ENCODE measurements around the gene PFN1. TPM values are rescaled to one million over a fixed set of nuclear protein-coding genes. Genes with fewer than 3 reads are reported as not detected.

Gene PFN1
- total and polyA plus RNA-seq, 2 experiments from 2014 or later = 886 to 2,247 TPM

- Histone ChIP-seq H3K27ac (peak overlapping the region; percentile 91), H3K36me3 (ENCODE audit: low read depth) (peaks cover 11% of the 10 kb centered on the region)
Observed at GRCh38 chr17:4945944-4946280, 2.4 kb downstream of the PFN1 start.

GRCh38 chr17:4945176-4945943 is 3.0 kb downstream of the PFN1 start:
- no peak overlapping the region for H2AFZ ChIP-seq
- peaks cover 6% of the 10 kb centered on the region; the same call in 1 of the 2 replicates for H4K20me1 ChIP-seq (ENCODE audit: insufficient read depth)
- 21 to 23% methylated on average over 7 of the region's 7 CpGs for WGBS, 2 experiments (ENCODE audit: low coverage in 1 of 2, low lambda C conversion rate in 2 of 2, missing lambda C conversion rate in 2 of 2)
- H3K4me3 ChIP-seq = peak overlapping the region; percentile 93
- peak overlapping the region; percentile 95 for H3K4me2 ChIP-seq (ENCODE audit: unreplicated experiment)
- DNase-seq = peak; percentile 96
- H3K9ac ChIP-seq = peak overlapping the region; percentile 83
- TF ChIP-seq EZH2phosphoT487 (IDR thresholded peaks at IDR 0.05; ENCODE audit: insufficient read depth, low read depth) = no peak
- no peak for TF ChIP-seq EZH2 (IDR thresholded peaks at IDR 0.05; ENCODE audit: insufficient read depth, poor library complexity, severe bottlenecking)
- H3K79me2 ChIP-seq (ENCODE audit: insufficient read depth) = peaks cover 78% of the 10 kb centered on the region
- peaks cover 23% of the 10 kb centered on the region for H3K4me1 ChIP-seq (ENCODE audit: insufficient read depth)
- H3K27ac ChIP-seq = peak overlapping the region; percentile 91
- peaks cover 59% of the 10 kb centered on the region for H3F3A ChIP-seq (ENCODE audit: insufficient read depth)
- H3K27me3 ChIP-seq (replicated peaks; ENCODE audit: insufficient read depth) = no peaks in the 10 kb centered on the region
- H3K9me2 ChIP-seq (ENCODE audit: insufficient read depth) = no peaks in the 10 kb centered on the region
- no peaks in the 10 kb centered on the region for H3K9me3 ChIP-seq (ENCODE audit: low read depth)
- in situ Hi-C loops (cut with MboI) = no loop called here
- H3K36me3 ChIP-seq (ENCODE audit: low read depth) = peaks cover 11% of the 10 kb centered on the region

More at GRCh38 chr17:4945944-4946280, 2.4 kb downstream of the PFN1 start:
- H3K4me1 ChIP-seq (ENCODE audit: insufficient read depth) = peaks cover 23% of the 10 kb centered on the region
- peaks cover 74% of the 10 kb centered on the region for H3K79me2 ChIP-seq (ENCODE audit: insufficient read depth)
- peaks cover 58% of the 10 kb centered on the region for H3F3A ChIP-seq (ENCODE audit: insufficient read depth)
- no peak overlapping the region for H2AFZ ChIP-seq
- peak; percentile 23 for DNase-seq
- no peak for TF ChIP-seq EZH2phosphoT487 (IDR thresholded peaks at IDR 0.05; ENCODE audit: insufficient read depth, low read depth)
- TF ChIP-seq EZH2 (IDR thresholded peaks at IDR 0.05; ENCODE audit: insufficient read depth, poor library complexity, severe bottlenecking) = no peak
- in situ Hi-C loops (cut with MboI) = no loop called here
- peak overlapping the region; percentile 95 for H3K4me2 ChIP-seq (ENCODE audit: unreplicated experiment)
- H3K9me2 ChIP-seq (ENCODE audit: insufficient read depth) = no peaks in the 10 kb centered on the region
- H3K27me3 ChIP-seq (replicated peaks; ENCODE audit: insufficient read depth) = no peaks in the 10 kb centered on the region
- peak overlapping the region; percentile 93 for H3K4me3 ChIP-seq
- H3K9me3 ChIP-seq (ENCODE audit: low read depth) = no peaks in the 10 kb centered on the region
- peak overlapping the region; percentile 83 for H3K9ac ChIP-seq
- 31 to 51% methylated on average over 3 to 4 of the region's 4 CpGs for WGBS, 2 experiments (ENCODE audit: low coverage in 1 of 2, low lambda C conversion rate in 2 of 2, missing lambda C conversion rate in 2 of 2)
- peaks cover 6% of the 10 kb centered on the region; the same call in 1 of the 2 replicates for H4K20me1 ChIP-seq (ENCODE audit: insufficient read depth)

- Histone ChIP-seq H2AFZ (no peak overlapping the region), H3F3A (ENCODE audit: insufficient read depth) (peaks cover 60% of the 10 kb centered on the region), H3K36me3 (ENCODE audit: low read depth) (peaks cover 11% of the 10 kb centered on the region), H3K79me2 (ENCODE audit: insufficient read depth) (peaks cover 78% of the 10 kb centered on the region), H3K9ac (peak overlapping the region; percentile 83), H3K4me2 (ENCODE audit: unreplicated experiment) (peak overlapping the region; percentile 57), H3K4me3 (peak overlapping the region; percentile 93), H3K4me1 (ENCODE audit: insufficient read depth) (peaks cover 23% of the 10 kb centered on the region), H3K27me3 (replicated peaks; ENCODE audit: insufficient read depth) (no peaks in the 10 kb centered on the region), H3K9me3 (ENCODE audit: low read depth) (no peaks in the 10 kb centered on the region), H3K9me2 (ENCODE audit: insufficient read depth) (no peaks in the 10 kb centered on the region), H3K27ac (peak overlapping the region; percentile 91), H4K20me1 (ENCODE audit: insufficient read depth) (peaks cover 6% of the 10 kb centered on the region; the same call in 1 of the 2 replicates)
- DNase-seq = no peak
- TF ChIP-seq EZH2phosphoT487 (IDR thresholded peaks at IDR 0.05; ENCODE audit: insufficient read depth, low read depth) (no peak), EZH2 (IDR thresholded peaks at IDR 0.05; ENCODE audit: insufficient read depth, poor library complexity, severe bottlenecking) (no peak)
- in situ Hi-C loops (cut with MboI) = no loop called here
- 67 to 77% methylated on average over 8 of the region's 8 CpGs for WGBS, 2 experiments (ENCODE audit: low coverage in 1 of 2, low lambda C conversion rate in 2 of 2, missing lambda C conversion rate in 2 of 2)
Observed at GRCh38 chr17:4944554-4945175, 3.7 kb downstream of the PFN1 start.

GRCh38 chr17:4944163-4944553 is 4.2 kb downstream of the PFN1 start:
- H3K79me2 ChIP-seq (ENCODE audit: insufficient read depth) = peaks cover 81% of the 10 kb centered on the region
- in situ Hi-C loops (cut with MboI) = no loop called here
- H2AFZ ChIP-seq = no peak overlapping the region
- H3K9me2 ChIP-seq (ENCODE audit: insufficient read depth) = no peaks in the 10 kb centered on the region
- no peak for DNase-seq
- H3F3A ChIP-seq (ENCODE audit: insufficient read depth) = peaks cover 60% of the 10 kb centered on the region
- no peak overlapping the region for H3K4me3 ChIP-seq
- peak overlapping the region; percentile 91 for H3K27ac ChIP-seq
- peak overlapping the region; percentile 83 for H3K9ac ChIP-seq
- H3K4me2 ChIP-seq (ENCODE audit: unreplicated experiment) = no peak overlapping the region
- H4K20me1 ChIP-seq (ENCODE audit: insufficient read depth) = peaks cover 6% of the 10 kb centered on the region; the same call in 1 of the 2 replicates
- 52 to 74% methylated on average over 3 of the region's 3 CpGs for WGBS, 2 experiments (ENCODE audit: low coverage in 1 of 2, low lambda C conversion rate in 2 of 2, missing lambda C conversion rate in 2 of 2)
- TF ChIP-seq EZH2 (IDR thresholded peaks at IDR 0.05; ENCODE audit: insufficient read depth, poor library complexity, severe bottlenecking) = no peak
- no peak for TF ChIP-seq EZH2phosphoT487 (IDR thresholded peaks at IDR 0.05; ENCODE audit: insufficient read depth, low read depth)
- no peaks in the 10 kb centered on the region for H3K27me3 ChIP-seq (replicated peaks; ENCODE audit: insufficient read depth)
- no peaks in the 10 kb centered on the region for H3K9me3 ChIP-seq (ENCODE audit: low read depth)
- peaks cover 11% of the 10 kb centered on the region for H3K36me3 ChIP-seq (ENCODE audit: low read depth)
- H3K4me1 ChIP-seq (ENCODE audit: insufficient read depth) = peaks cover 23% of the 10 kb centered on the region
